Measurements from ENCODE around the gene FAM163A. TPM values are rescaled to one million over a fixed set of nuclear protein-coding genes. Genes with fewer than 3 reads are reported as not detected.

The FAM163A gene
- total RNA-seq, 1 experiment from 2014 or later, result not detected

GRCh38 chr1:179812501-179813292 lies 69.6 kb downstream of the FAM163A start:
- no peak for DNase-seq (ENCODE audit: low read depth, low spot score)
- H3K9me3 ChIP-seq (ENCODE audit: control insufficient read depth in 1 of 2, insufficient read depth in 1 of 2, low read depth in 1 of 2, low read length in 2 of 2), result no peaks in the 10 kb centered on the region
- RAD21 ChIA-PET (ENCODE audit: low non-redundant PET in 1 of 2, low total read pairs in 2 of 2, uncharacterized antibody in 2 of 2, unreplicated experiment in 2 of 2), result no interaction called here

More at GRCh38 chr1:179812501-179813292, 69.6 kb downstream of the FAM163A start:
- Histone ChIP-seq H4K20me1 (ENCODE audit: insufficient read depth) (no peaks in the 10 kb centered on the region), H3K9me2 (ENCODE audit: insufficient read depth) (no peaks in the 10 kb centered on the region), H3K27ac (ENCODE audit: low read depth, low read length) (no peak overlapping the region), H3K4me1 (ENCODE audit: control insufficient read depth in 1 of 2, insufficient read depth in 2 of 2, low read length in 2 of 2) (peaks cover 3 to 28% of the 10 kb centered on the region in 2 experiments; a peak in 3 of 4 replicates), H3K27me3 (ENCODE audit: insufficient read depth, low read length) (no peaks in the 10 kb centered on the region), H2AFZ (ENCODE audit: low read depth, low read length, poor library complexity, severe bottlenecking) (no peak overlapping the region), H3K4me3 (replicated peaks in 1 of 2; ENCODE audit: low read depth in 1 of 2, low read length in 2 of 2) (no peak overlapping the region), H3K4me2 (ENCODE audit: low read length) (no peak overlapping the region), H3K9ac (ENCODE audit: low read length) (no peak overlapping the region), H3K36me3 (ENCODE audit: control insufficient read depth in 1 of 2, insufficient read depth in 2 of 2, low read length in 2 of 2) (no peaks in the 10 kb centered on the region), H3K79me2 (ENCODE audit: insufficient read depth, low read length) (no peaks in the 10 kb centered on the region)
- no peak for ATAC-seq
- no TSS peak for BruUV-seq (replicated peaks)
- intact Hi-C loops (cut with micrococcal nuclease), result loop anchor here (10.0 kb wide), 1 partner anchor 558 kb away; no protein-coding TSS in a partner anchor
- TF ChIP-seq ATF3 (IDR thresholded peaks at IDR 0.05) (no peak), SRF (IDR thresholded peaks at IDR 0.05; ENCODE audit: low read depth) (no peak), RAD21 (IDR thresholded peaks at IDR 0.05; ENCODE audit: low read depth) (no peak), MAX (IDR thresholded peaks at IDR 0.05) (no peak), POLR2A (IDR thresholded peaks at IDR 0.05; ENCODE audit: borderline replicate concordance, extremely low read depth, insufficient read depth, insufficient read length) (no peak), ZFX (IDR thresholded peaks at IDR 0.05) (no peak), CTCF (IDR thresholded peaks at IDR 0.05 in 2 of 3, conservative IDR thresholded peaks at IDR 0.05 in 1 of 3; ENCODE audit: borderline replicate concordance in 1 of 3, insufficient read depth in 1 of 3, low read depth in 2 of 3, low read length in 2 of 3) (no peak), REST (IDR thresholded peaks at IDR 0.05; ENCODE audit: low read depth) (no peak), POLR2AphosphoS5 (IDR thresholded peaks at IDR 0.05; ENCODE audit: low read depth, low read length) (no peak), ZNF274 (IDR thresholded peaks at IDR 0.05; ENCODE audit: low read depth, low read length) (no peak), EGR1 (IDR thresholded peaks at IDR 0.05; ENCODE audit: low read depth) (no peak), ZBTB33 (IDR thresholded peaks at IDR 0.05; ENCODE audit: extremely low read depth, insufficient replicate concordance, low read length) (no peak), EZH2phosphoT487 (IDR thresholded peaks at IDR 0.05; ENCODE audit: borderline replicate concordance) (no peak), ELF1 (IDR thresholded peaks at IDR 0.05; ENCODE audit: borderline replicate concordance, low read depth) (no peak), EZH2 (IDR thresholded peaks at IDR 0.05) (no peak)
- CTCF ChIA-PET, result interaction anchor here (3.9 to 8.7 kb wide), 2 partner anchors 107 to 368 kb away, joined by 37 to 479 read pairs; no protein-coding TSS in a partner anchor
- POLR2A ChIA-PET, result no interaction called here
